ENCODE measurements around the gene PAIP2.

PAIP2 gene

GRCh38 chr5:139395844-139396640, 54.4 kb downstream of the PAIP2 start:
- in situ Hi-C loops (cut with HindIII; ENCODE audit: low sequenced_read_pairs): no loop called here
- no peak for DNase-seq (ENCODE audit: low read depth, low spot score)
- H3K4me3 ChIP-seq (ENCODE audit: low read depth, low read length): no peak overlapping the region
- TF ChIP-seq CTCF (IDR thresholded peaks at IDR 0.05; ENCODE audit: low read depth, low read length): no peak

- no peak for DNase-seq (ENCODE audit: low read depth, low spot score)
- no peak for TF ChIP-seq CTCF (IDR thresholded peaks at IDR 0.05; ENCODE audit: low read depth, low read length)
- H3K4me3 ChIP-seq (ENCODE audit: low read depth, low read length): no peak overlapping the region
- in situ Hi-C loops (cut with HindIII; ENCODE audit: low sequenced_read_pairs): no loop called here
These were observed 55.0 kb downstream of the PAIP2 start for GRCh38 chr5:139396691-139397090.

GRCh38 chr5:139397921-139398320, 56.3 kb downstream of the PAIP2 start:
- in situ Hi-C loops (cut with HindIII; ENCODE audit: low sequenced_read_pairs): no loop called here
- H3K4me3 ChIP-seq (ENCODE audit: low read depth, low read length): no peak overlapping the region
- no peak for TF ChIP-seq CTCF (IDR thresholded peaks at IDR 0.05; ENCODE audit: low read depth, low read length)
- no peak for DNase-seq (ENCODE audit: low read depth, low spot score)

GRCh38 chr5:139399501-139400121, 58.0 kb downstream of the PAIP2 start:
- DNase-seq (ENCODE audit: low read depth, low spot score): no peak
- TF ChIP-seq CTCF (IDR thresholded peaks at IDR 0.05; ENCODE audit: low read depth, low read length): no peak
- no peak overlapping the region for H3K4me3 ChIP-seq (ENCODE audit: low read depth, low read length)
- in situ Hi-C loops (cut with HindIII; ENCODE audit: low sequenced_read_pairs): loop anchor here (25.0 kb wide), 1 partner anchor 113 kb away; no protein-coding TSS in a partner anchor

- H3K4me3 ChIP-seq (ENCODE audit: low read depth, low read length): no peak overlapping the region
- in situ Hi-C loops (cut with HindIII; ENCODE audit: low sequenced_read_pairs): loop anchor here (25.0 kb wide), 1 partner anchor 111 kb away; no protein-coding TSS in a partner anchor
- TF ChIP-seq CTCF (IDR thresholded peaks at IDR 0.05; ENCODE audit: low read depth, low read length): no peak
- DNase-seq (ENCODE audit: low read depth, low spot score): no peak
These were observed 59.9 kb downstream of the PAIP2 start for GRCh38 chr5:139401546-139401945.

GRCh38 chr5:139402561-139403158, 61.0 kb downstream of the PAIP2 start:
- no peak for DNase-seq (ENCODE audit: low read depth, low spot score)
- in situ Hi-C loops (cut with HindIII; ENCODE audit: low sequenced_read_pairs): loop anchor here (25.0 kb wide), 1 partner anchor 110 kb away; no protein-coding TSS in a partner anchor
- H3K4me3 ChIP-seq (ENCODE audit: low read depth, low read length): no peak overlapping the region
- peak; percentile 52 for TF ChIP-seq CTCF (IDR thresholded peaks at IDR 0.05; ENCODE audit: low read depth, low read length)

Data from astrocyte of the spinal cord (primary cell).